K562 (cell line): ENCODE results near the gene TRDMT1. TPM values are rescaled to one million over a fixed set of nuclear protein-coding genes. Genes with fewer than 3 reads are reported as not detected.

ENCODE experiments used
- CXXC5 ChIP-seq: fragments of 250-450 bp; sonication (Bioruptor Pico); IDR thresholded peaks from 2 replicates; pipeline ENCODE4 v1.8.0; 2022; ENCODE audit warnings: inconsistent platforms, mild to moderate bottlenecking, moderate library complexity
- GABPB1 ChIP-seq: sonication (generic); formaldehyde crosslinking; IDR thresholded peaks from 2 replicates; pipeline ENCODE4 v1.8.0; 2022; ENCODE audit warnings: mild to moderate bottlenecking, missing genetic modification reagents
- HCFC1 ChIP-seq: IDR thresholded peaks from 2 replicates; pipeline ENCODE4 v1.6.1; 2012; ENCODE audit warnings: low read depth, low read length, improper control_type of control experiment
- ILK ChIP-seq: fragments of 450-650 bp; IDR thresholded peaks from 2 replicates; pipeline ENCODE4 v1.6.1; 2016; ENCODE audit warnings: missing genetic modification characterization, low read depth, mild to moderate bottlenecking, missing compliant biosample characterization, moderate library complexity, borderline replicate concordance
- MNT ChIP-seq, 2 experiments: fragments of 450-650 bp; conservative IDR thresholded peaks; 2 replicates each; pipeline ENCODE4 v1.6.1; 2017; ENCODE audit warnings: mild to moderate bottlenecking in 2 of 2, moderate library complexity in 2 of 2
- PRPF4 ChIP-seq: fragments of 200-400 bp; formaldehyde crosslinking; IDR thresholded peaks from one replicate; pipeline ENCODE4 v1.6.1; 2017; ENCODE audit warnings: low read length, low read depth, mild to moderate bottlenecking; ENCODE audit not compliant: insufficient read depth, poor library complexity, severe bottlenecking
- RBM15 ChIP-seq: fragments of 200-400 bp; formaldehyde crosslinking; IDR thresholded peaks from 2 replicates; pipeline ENCODE4 v1.6.1; 2018; ENCODE audit warnings: mild to moderate bottlenecking, low read length, moderate library complexity; ENCODE audit not compliant: insufficient read depth
- SAP30 ChIP-seq: fragments of 200-600 bp; sonication (generic); IDR thresholded peaks from 2 replicates; pipeline ENCODE4 v1.6.1; 2012; ENCODE audit warnings: borderline replicate concordance, low read depth, mild to moderate bottlenecking, moderate library complexity, low read length, control low read depth, inconsistent platforms; ENCODE audit not compliant: insufficient read depth, poor library complexity, severe bottlenecking
- TCF15 ChIP-seq: fragments of 250-450 bp; sonication (Bioruptor Pico); IDR thresholded peaks from 2 replicates; pipeline ENCODE4 v1.8.0; 2022; ENCODE audit warnings: moderate library complexity, mild to moderate bottlenecking, inconsistent platforms
- ZBTB11 ChIP-seq, 3 experiments: fragments of 200-800 bp in 1 of 3; fragments of 250-450 bp in 1 of 3; fragments of 450-650 bp in 1 of 3; sonication (Bioruptor Pico) in 1 of 3; sonication (Bioruptor generic) in 1 of 3; formaldehyde crosslinking in 1 of 3; IDR thresholded peaks; 2 replicates each; pipeline versions ENCODE4 v1.6.1 to v1.8.0; 2016 to 2022; ENCODE audit warnings: mild to moderate bottlenecking in 2 of 3, missing genetic modification characterization in 2 of 3, missing compliant biosample characterization in 1 of 3, moderate library complexity in 1 of 3
- ZNF165 ChIP-seq: fragments of 250-450 bp; sonication (Bioruptor Pico); IDR thresholded peaks from 2 replicates; pipeline ENCODE4 v1.4.0; 2020; ENCODE audit warnings: borderline replicate concordance
- ZNF224 ChIP-seq: sonication (generic); formaldehyde crosslinking; IDR thresholded peaks from 2 replicates; pipeline ENCODE4 v1.8.0; 2022; ENCODE audit warnings: mild to moderate bottlenecking, missing genetic modification reagents
- ZNF609 ChIP-seq: sonication (generic); formaldehyde crosslinking; IDR thresholded peaks from 2 replicates; pipeline ENCODE4 v1.8.1; 2023; ENCODE audit warnings: missing genetic modification reagents, mild to moderate bottlenecking, borderline replicate concordance
- ZNF766 ChIP-seq: fragments of 200-800 bp; sonication (Bioruptor generic); conservative IDR thresholded peaks from 2 replicates; pipeline ENCODE4 v1.6.1; 2016; ENCODE audit warnings: missing genetic modification characterization, missing compliant biosample characterization
- ZNF79 ChIP-seq: fragments of 250-450 bp; sonication (Bioruptor Pico); IDR thresholded peaks from 2 replicates; pipeline ENCODE4 v1.4.0; 2020; ENCODE audit warnings: low read depth, mild to moderate bottlenecking, moderate library complexity
- polyA plus RNA-seq, 8 experiments: library from polyadenylated mRNA; depleted of rRNA in 4 of 8; stranded (reverse) in 5 of 8; unstranded in 3 of 8; fragments of >200 nt; fragmentation: Nextera tagmentation in 2 of 8; fragmentation: Illumina TruSeq in 1 of 8; extraction: Ambion mirVana in 2 of 8; extraction: Trizol in 1 of 8; gene quantifications; 2 replicates each; pipeline versions ENCODE4 v1.2.1 to v1.2.3, GENCODE V29; 2011 to 2014; ENCODE audit warnings: inconsistent platforms in 1 of 8, missing spikeins in 1 of 8
- total RNA-seq, 7 experiments: library from RNA; depleted of rRNA in 6 of 7; stranded (reverse); fragments of >200 nt in 6 of 7; fragmentation: Illumina TruSeq in 2 of 7; extraction: Trizol in 2 of 7; gene quantifications; 2 replicates each; pipeline versions ENCODE4 v1.2.1 to v1.2.3, GENCODE V29; 2011 to 2021; ENCODE audit warnings: low replicate concordance in 1 of 7

TRDMT1 gene
- total and polyA plus RNA-seq, 9 of the 15 experiments (the other 6 are each of a cell fraction or from before 2014, with no cell fraction given), result 5.4 to 12.6 (median 9.3) TPM

GRCh38 chr10:17199351-17199804 lies 2.1 kb downstream of the TRDMT1 start (continued):
- no peak for TF ChIP-seq MNT (conservative IDR thresholded peaks at IDR 0.05)
- no peak for TF ChIP-seq RBM15
- TF ChIP-seq CXXC5 (CRISPR knock-in tag), result no peak; the same call in none of the 2 replicates
- TF ChIP-seq ZNF224, result no peak
- no peak for TF ChIP-seq SAP30
- no peak for TF ChIP-seq GABPB1 (CRISPR knock-in tag)
- TF ChIP-seq ZNF165 (CRISPR knock-in tag), result no peak
- TF ChIP-seq ZNF79, result no peak
- no peak for TF ChIP-seq ZBTB11 (CRISPR knock-in tag; IDR thresholded peaks at IDR 0.05)
- TF ChIP-seq PRPF4, result no peak
- peak; percentile 72 for TF ChIP-seq ZNF766 (CRISPR knock-in tag)
- no peak for TF ChIP-seq HCFC1
- TF ChIP-seq ILK (tag), result no peak
- TF ChIP-seq TCF15 (CRISPR knock-in tag), result no peak
- TF ChIP-seq ZNF609 (CRISPR knock-in tag), result no peak
